ENCODE measurements around the gene SLC37A3. TPM values are rescaled to one million over a fixed set of nuclear protein-coding genes. Genes with fewer than 3 reads are reported as not detected.
"Not testable (repeated sequence)": the region's sequence is repeated elsewhere in the genome, so short reads cannot be mapped to it uniquely, and the experiment has no call there.

SLC37A3 gene
- total and polyA plus RNA-seq, 3 donors from 2014 or later, result 23.8 to 67.3 (median 44.7) TPM

GRCh38 chr7:140315498-140316164 lies 82.7 kb downstream of the SLC37A3 start:
- H3K36me3 ChIP-seq (ENCODE audit: low read depth, missing control alignments), result no peaks in the 10 kb centered on the region
- intact Hi-C loops (cut with DNase I; ENCODE audit: low total_unique reads), result no loop called here
- no peak for DNase-seq
- TF ChIP-seq POLR2A (IDR thresholded peaks at IDR 0.05), result no peak
- TF ChIP-seq, protein P1, sequence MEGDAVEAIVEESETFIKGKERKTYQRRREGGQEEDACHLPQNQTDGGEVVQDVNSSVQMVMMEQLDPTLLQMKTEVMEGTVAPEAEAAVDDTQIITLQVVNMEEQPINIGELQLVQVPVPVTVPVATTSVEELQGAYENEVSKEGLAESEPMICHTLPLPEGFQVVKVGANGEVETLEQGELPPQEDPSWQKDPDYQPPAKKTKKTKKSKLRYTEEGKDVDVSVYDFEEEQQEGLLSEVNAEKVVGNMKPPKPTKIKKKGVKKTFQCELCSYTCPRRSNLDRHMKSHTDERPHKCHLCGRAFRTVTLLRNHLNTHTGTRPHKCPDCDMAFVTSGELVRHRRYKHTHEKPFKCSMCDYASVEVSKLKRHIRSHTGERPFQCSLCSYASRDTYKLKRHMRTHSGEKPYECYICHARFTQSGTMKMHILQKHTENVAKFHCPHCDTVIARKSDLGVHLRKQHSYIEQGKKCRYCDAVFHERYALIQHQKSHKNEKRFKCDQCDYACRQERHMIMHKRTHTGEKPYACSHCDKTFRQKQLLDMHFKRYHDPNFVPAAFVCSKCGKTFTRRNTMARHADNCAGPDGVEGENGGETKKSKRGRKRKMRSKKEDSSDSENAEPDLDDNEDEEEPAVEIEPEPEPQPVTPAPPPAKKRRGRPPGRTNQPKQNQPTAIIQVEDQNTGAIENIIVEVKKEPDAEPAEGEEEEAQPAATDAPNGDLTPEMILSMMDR (IDR thresholded peaks at IDR 0.05), result no peak
- 42 to 59% methylated on average over 8 to 15 of the region's 15 CpGs for WGBS, 2 donors
- H3K4me1 ChIP-seq, result peaks cover 10% of the 10 kb centered on the region
- no peaks in the 10 kb centered on the region for H3K27me3 ChIP-seq
- H3K9me3 ChIP-seq, result no peaks in the 10 kb centered on the region
- H3K27ac ChIP-seq, result peak overlapping the region; percentile 24 to 50
- no peak overlapping the region for H3K4me3 ChIP-seq

DNA sequence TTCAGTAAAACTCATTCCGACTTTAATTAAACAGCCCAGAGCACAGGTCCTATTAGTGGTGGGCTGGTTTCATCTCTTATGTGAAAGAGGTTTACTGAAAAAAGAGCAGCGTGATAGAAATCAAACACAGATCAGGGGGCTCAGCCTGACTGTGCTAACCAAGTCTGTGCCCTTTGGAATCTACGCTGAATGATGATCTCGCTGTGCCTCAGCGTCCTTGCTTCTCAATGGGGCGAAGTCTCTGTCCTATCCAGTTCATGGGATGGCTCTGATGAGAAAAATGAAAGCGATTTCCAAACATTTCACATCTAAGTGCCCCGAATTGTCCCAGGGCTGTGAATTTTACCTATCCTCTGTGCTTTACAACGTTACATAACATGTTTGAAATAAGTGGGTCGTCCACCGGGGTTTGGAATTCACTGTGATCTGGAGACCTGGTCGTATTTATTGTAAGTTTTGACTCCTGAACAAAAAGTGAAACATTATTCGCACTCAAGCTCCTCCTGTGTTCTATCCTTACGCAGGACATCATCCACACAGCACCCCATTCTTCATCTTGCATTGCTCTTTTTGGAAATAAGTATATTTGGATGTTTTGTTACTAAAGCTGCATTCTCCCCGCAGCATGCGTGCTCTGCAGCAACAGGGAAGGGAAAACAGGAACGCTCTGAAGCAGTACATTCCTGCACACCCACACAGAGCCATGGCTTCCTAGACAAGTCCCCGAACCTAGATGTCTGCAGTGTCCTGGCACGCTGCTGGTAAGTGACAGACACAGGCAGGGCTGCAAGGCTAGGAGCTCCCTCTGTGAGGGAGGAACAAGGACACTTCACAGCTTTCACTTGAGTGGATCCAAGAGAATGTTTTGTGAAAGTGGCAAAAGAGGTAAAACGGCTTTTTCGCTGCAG lies 83.5 kb downstream of the SLC37A3 start:
- H3K9me3 ChIP-seq, result no peaks in the 10 kb centered on the region
- WGBS, 2 donors, result 79 to 84% methylated on average over 19 to 21 of the region's 21 CpGs
- H3K27me3 ChIP-seq, result no peaks in the 10 kb centered on the region
- no peak for DNase-seq
- intact Hi-C loops (cut with DNase I; ENCODE audit: low total_unique reads), result no loop called here
- TF ChIP-seq, protein P1 (IDR thresholded peaks at IDR 0.05), result no peak
- H3K4me1 ChIP-seq, result peaks cover 10% of the 10 kb centered on the region
- H3K4me3 ChIP-seq, result no peak overlapping the region
- H3K36me3 ChIP-seq (ENCODE audit: low read depth, missing control alignments), result no peaks in the 10 kb centered on the region
- no peak overlapping the region for H3K27ac ChIP-seq

GRCh38 chr7:140312141-140312846 lies 86.0 kb downstream of the SLC37A3 start:
- H3K36me3 ChIP-seq (ENCODE audit: low read depth, missing control alignments), result no peaks in the 10 kb centered on the region
- no peak overlapping the region for H3K4me3 ChIP-seq
- intact Hi-C loops (cut with DNase I; ENCODE audit: low total_unique reads), result no loop called here
- DNase-seq, result no peak
- no peaks in the 10 kb centered on the region for H3K27me3 ChIP-seq
- WGBS, 2 donors, result 84 to 90% methylated on average over 2 of the region's 2 CpGs
- no peaks in the 10 kb centered on the region for H3K9me3 ChIP-seq
- H3K4me1 ChIP-seq, result peaks cover 10% of the 10 kb centered on the region
- TF ChIP-seq, protein P1 (IDR thresholded peaks at IDR 0.05), result no peak
- no peak for TF ChIP-seq POLR2A (IDR thresholded peaks at IDR 0.05)
- no peak overlapping the region for H3K27ac ChIP-seq

GRCh38 chr7:140311128-140311527 lies 87.2 kb downstream of the SLC37A3 start:
- H3K4me3 ChIP-seq; H3K36me3 ChIP-seq (ENCODE audit: low read depth, missing control alignments); intact Hi-C loops (cut with DNase I; ENCODE audit: low total_unique reads); H3K4me1 ChIP-seq; H3K9me3 ChIP-seq; H3K27me3 ChIP-seq; H3K27ac ChIP-seq; DNase-seq: not testable (repeated sequence)
- 98 to 100% methylated on average over 2 of the region's 2 CpGs for WGBS, 2 donors
